Thoracic aorta (tissue), 2 donors: ENCODE results near the gene ADCY9. TPM values are rescaled to one million over a fixed set of nuclear protein-coding genes. Genes with fewer than 3 reads are reported as not detected.

ENCODE experiments used
- ATAC-seq: fragments of 150-250 bp; one replicate; pipeline ENCODE4 v1.8.0; 2017; ENCODE audit warnings: low read depth; ENCODE audit not compliant: insufficient number of reproducible peaks, low FRiP score
- DNase-seq: peaks from one replicate; pipeline ENCODE4 v3.0.0-alpha.2; 2020; ENCODE audit warnings: low spot score
- H3K27ac ChIP-seq, 2 donors: fragments of 200-600 bp; sonication (generic); 1 replicate in 1 of 2; 2 replicates in 1 of 2; pipeline ENCODE4 v1.5.1; 2016; ENCODE audit warnings: mild to moderate bottlenecking in 2 of 2, moderate library complexity in 2 of 2
- H3K27me3 ChIP-seq: fragments of 200-600 bp; sonication (generic); replicated peaks from 2 replicates; pipeline ENCODE4 v1.6.0; 2016; ENCODE audit warnings: mild to moderate bottlenecking; ENCODE audit not compliant: insufficient read depth
- H3K36me3 ChIP-seq: fragments of 200-600 bp; sonication (generic); one replicate; pipeline ENCODE4 v1.5.1; 2016
- H3K4me1 ChIP-seq, 2 donors: fragments of 200-600 bp; sonication (generic); 1 replicate in 1 of 2; 2 replicates in 1 of 2; pipeline versions ENCODE4 v1.5.1 to v1.6.0; 2016; ENCODE audit warnings: low read depth in 2 of 2, mild to moderate bottlenecking in 1 of 2; ENCODE audit not compliant: control insufficient read depth in 1 of 2
- H3K4me3 ChIP-seq: fragments of 200-600 bp; sonication (generic); 2 replicates; pipeline ENCODE4 v1.5.1; 2016; ENCODE audit warnings: mild to moderate bottlenecking
- H3K9me3 ChIP-seq: fragments of 200-600 bp; sonication (generic); 2 replicates; pipeline ENCODE4 v1.5.1; 2016
- total RNA-seq, 2 donors: library from RNA; depleted of rRNA; stranded (reverse); fragments of >200 nt; gene quantifications; one replicate each; pipeline versions ENCODE4 v1.1.0 to v1.2.3, GENCODE V29; 2016
- TF ChIP-seq, protein P1 (sequence below): fragments of 200-600 bp; sonication (generic); IDR thresholded peaks from one replicate; pipeline ENCODE4 v1.5.1; 2019; ENCODE audit warnings: antibody characterized with exemption

ADCY9 gene
- total RNA-seq, 2 donors from 2014 or later = 44.1 to 83.8 TPM

- no peak for ATAC-seq
- Histone ChIP-seq H3K9me3 (no peaks in the 10 kb centered on the region), H3K36me3 (peaks cover 4% of the 10 kb centered on the region), H3K27me3 (no peaks in the 10 kb centered on the region), H3K27ac (peak overlapping the region in 1 of 2 donors; percentile 58), H3K4me3 (no peak overlapping the region), H3K4me1 (peaks cover 6 to 16% of the 10 kb centered on the region in 2 donors)
- DNase-seq = no peak
- TF ChIP-seq, protein P1, sequence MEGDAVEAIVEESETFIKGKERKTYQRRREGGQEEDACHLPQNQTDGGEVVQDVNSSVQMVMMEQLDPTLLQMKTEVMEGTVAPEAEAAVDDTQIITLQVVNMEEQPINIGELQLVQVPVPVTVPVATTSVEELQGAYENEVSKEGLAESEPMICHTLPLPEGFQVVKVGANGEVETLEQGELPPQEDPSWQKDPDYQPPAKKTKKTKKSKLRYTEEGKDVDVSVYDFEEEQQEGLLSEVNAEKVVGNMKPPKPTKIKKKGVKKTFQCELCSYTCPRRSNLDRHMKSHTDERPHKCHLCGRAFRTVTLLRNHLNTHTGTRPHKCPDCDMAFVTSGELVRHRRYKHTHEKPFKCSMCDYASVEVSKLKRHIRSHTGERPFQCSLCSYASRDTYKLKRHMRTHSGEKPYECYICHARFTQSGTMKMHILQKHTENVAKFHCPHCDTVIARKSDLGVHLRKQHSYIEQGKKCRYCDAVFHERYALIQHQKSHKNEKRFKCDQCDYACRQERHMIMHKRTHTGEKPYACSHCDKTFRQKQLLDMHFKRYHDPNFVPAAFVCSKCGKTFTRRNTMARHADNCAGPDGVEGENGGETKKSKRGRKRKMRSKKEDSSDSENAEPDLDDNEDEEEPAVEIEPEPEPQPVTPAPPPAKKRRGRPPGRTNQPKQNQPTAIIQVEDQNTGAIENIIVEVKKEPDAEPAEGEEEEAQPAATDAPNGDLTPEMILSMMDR = no peak
Observed at GRCh38 chr16:4033951-4034350, 82.3 kb downstream of the ADCY9 start.

DNA sequence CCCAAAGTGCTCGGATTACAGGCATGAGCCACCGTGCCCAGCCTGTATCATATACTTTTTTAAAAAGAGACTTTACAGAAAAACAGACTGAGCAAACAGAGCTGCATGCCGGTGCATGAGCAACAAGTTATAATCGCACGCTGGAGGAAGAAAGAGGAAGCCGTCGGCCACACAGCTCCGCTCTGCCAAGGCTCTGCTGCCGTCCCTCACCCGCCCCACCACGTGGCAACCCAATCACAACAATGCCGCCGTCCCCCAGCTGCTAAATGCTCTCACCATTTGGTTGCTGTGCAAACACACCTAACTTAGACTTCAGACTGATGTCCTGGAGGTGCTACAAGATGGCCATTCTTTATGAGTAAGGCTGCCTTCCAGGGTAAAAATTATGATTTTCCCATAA is 83.5 kb downstream of the ADCY9 start:
- no peaks in the 10 kb centered on the region for H3K9me3 ChIP-seq
- H3K27me3 ChIP-seq = no peaks in the 10 kb centered on the region
- peak overlapping the region; percentile 53 for H3K4me3 ChIP-seq
- no peak for ATAC-seq
- TF ChIP-seq, protein P1 = no peak
- H3K4me1 ChIP-seq = peaks cover 6 to 16% of the 10 kb centered on the region in 2 donors
- DNase-seq = peak; percentile 43
- peaks cover 4% of the 10 kb centered on the region for H3K36me3 ChIP-seq
- peak overlapping the region; percentile 32 to 58 for H3K27ac ChIP-seq

GRCh38 chr16:4028144-4028543 is 88.1 kb downstream of the ADCY9 start:
- Histone ChIP-seq H3K9me3 (no peaks in the 10 kb centered on the region), H3K36me3 (peaks cover 4% of the 10 kb centered on the region), H3K27me3 (no peaks in the 10 kb centered on the region), H3K27ac (no peak overlapping the region), H3K4me3 (no peak overlapping the region), H3K4me1 (peaks cover 6 to 11% of the 10 kb centered on the region in 2 donors)
- ATAC-seq = no peak
- DNase-seq = no peak
- TF ChIP-seq, protein P1 = no peak

GRCh38 chr16:4026854-4027253 is 89.4 kb downstream of the ADCY9 start:
- Histone ChIP-seq H3K9me3 (no peaks in the 10 kb centered on the region), H3K4me1 (peaks cover 0 to under 1% of the 10 kb centered on the region in 2 donors), H3K4me3 (no peak overlapping the region), H3K36me3 (peaks cover 4% of the 10 kb centered on the region), H3K27me3 (no peaks in the 10 kb centered on the region), H3K27ac (no peak overlapping the region)
- TF ChIP-seq, protein P1 = no peak
- ATAC-seq = no peak
- no peak for DNase-seq

- no peak for ATAC-seq
- H3K9me3 ChIP-seq = no peaks in the 10 kb centered on the region
- H3K36me3 ChIP-seq = peaks cover 4% of the 10 kb centered on the region
- H3K27ac ChIP-seq = no peak overlapping the region
- H3K27me3 ChIP-seq = no peaks in the 10 kb centered on the region
- no peak for DNase-seq
- no peak overlapping the region for H3K4me3 ChIP-seq
- TF ChIP-seq, protein P1 = no peak
- peaks cover 0 to 2% of the 10 kb centered on the region in 2 donors for H3K4me1 ChIP-seq
Observed at GRCh38 chr16:4025428-4025827, 90.8 kb downstream of the ADCY9 start.
